Measurements from ENCODE around the gene BIVM.

The BIVM gene

GRCh38 chr13:102788683-102789082, 10.2 kb upstream of the BIVM start:
- no peak for DNase-seq (ENCODE audit: low read depth)

- no peak for DNase-seq (ENCODE audit: low read depth)
Measured at GRCh38 chr13:102792396-102792795, 6.5 kb upstream of the BIVM start.

DNA sequence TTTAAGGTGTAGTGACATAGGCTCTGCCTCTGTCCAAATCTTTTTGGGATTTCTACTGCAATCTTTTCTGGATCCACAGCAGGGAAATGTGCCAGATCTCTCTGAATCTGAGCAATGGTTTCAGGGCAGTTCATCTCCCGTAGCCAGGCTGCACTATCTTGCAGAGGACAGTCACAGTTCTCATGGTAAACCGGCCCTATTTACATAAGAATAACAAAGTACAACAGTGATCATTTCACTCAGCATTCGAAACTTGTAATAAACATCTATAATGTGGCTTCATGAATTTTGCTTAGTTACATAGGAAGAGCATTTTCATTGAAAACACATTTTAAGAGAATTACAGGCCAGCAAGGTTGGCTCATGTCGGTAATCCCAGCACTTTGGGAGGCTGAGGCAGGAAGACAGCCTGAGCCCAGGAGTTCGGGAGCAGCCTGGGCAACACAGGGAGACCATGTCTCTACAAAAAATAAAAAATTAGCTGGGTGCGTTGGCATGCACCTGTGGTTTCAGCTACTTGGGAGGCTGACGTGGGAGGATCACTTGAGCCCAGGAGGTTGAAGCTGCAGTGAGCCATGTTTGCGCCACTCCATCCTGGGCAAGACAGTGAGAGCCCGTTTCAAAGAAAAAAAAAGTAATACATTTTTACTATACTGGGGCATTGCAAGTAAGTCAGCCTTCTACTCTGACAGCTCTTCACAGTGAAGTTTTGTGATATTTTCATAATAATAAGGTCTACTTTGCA, 5.1 kb upstream of the BIVM start:
- no peak for DNase-seq (ENCODE audit: low read depth)

GRCh38 chr13:102799426-102800144, 666 bp downstream of the BIVM start:
- peak; percentile 21 for DNase-seq (ENCODE audit: low read depth)

GRCh38 chr13:102800145-102801041, 1.5 kb downstream of the BIVM start:
- peak; percentile 68 for DNase-seq (ENCODE audit: low read depth)

DNA sequence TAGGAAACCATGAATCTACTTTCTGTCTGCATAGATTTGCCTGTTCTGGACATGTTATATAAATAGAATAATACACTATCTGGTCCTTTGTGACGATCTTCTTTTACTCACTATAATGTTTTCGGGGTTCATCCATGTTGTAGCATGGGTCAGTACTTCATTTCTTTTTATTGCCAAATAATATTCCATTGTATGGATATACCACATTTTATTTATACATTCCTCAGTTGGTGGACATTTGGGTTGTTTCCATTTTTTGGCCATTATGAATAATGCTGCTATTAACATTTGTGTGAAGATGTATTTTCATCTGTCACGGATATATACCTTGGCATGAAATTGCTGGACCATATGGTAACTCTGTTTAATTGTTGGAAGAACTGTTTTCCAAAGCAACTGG, 6.8 kb downstream of the BIVM start:
- no peak for DNase-seq (ENCODE audit: low read depth)

DNA sequence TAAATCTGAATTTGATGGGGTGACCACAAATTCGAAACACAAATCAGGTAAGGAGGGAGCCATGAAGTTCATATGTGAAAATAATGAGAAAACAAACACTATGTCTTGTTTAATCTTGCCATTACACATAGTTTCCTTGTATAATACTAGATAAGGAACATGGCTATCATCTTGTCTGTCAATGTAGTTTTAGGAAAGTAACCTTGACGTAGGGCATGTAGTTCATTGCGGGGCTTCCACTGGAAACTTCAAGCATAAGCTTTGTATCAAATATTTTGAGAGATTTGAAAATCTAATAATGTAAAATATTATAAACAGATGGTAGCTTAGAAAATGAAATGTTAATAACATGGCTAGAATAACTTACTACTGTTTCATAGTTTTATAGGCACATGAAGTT, 8.8 kb downstream of the BIVM start:
- DNase-seq (ENCODE audit: low read depth), result no peak

- DNase-seq (ENCODE audit: low read depth), result peak; percentile 41
Measured at GRCh38 chr13:102812611-102813287, 13.8 kb downstream of the BIVM start.

DNA sequence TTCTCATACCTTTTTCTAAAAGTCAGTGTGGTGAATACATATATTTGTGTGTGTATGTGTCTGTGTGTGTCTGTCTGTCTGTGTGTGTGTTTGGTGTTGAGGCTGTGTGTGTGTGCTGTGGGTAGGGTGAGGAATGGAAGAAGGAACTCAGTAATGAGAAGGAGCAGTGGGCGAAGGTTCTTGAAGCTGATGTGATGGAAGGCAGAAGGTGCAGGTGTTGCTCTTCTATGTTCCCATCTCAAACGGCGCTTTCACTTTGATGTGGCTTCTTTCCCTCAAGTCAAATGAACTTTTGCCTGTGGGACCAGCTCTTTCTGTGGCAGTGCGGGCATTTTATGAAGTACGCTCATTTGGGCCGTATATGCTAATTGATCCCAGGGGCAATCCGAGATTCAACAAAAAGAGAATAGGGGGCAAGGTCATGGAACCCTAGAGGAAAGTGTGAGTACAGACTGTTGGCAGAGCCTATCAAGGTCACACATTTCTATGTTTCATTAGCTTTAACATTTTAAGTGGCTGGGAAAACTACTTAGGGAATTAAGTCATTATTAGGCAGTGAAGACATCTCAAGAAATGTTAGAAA, 15.2 kb downstream of the BIVM start:
- DNase-seq (ENCODE audit: low read depth), result no peak

GRCh38 chr13:102814793-102815192, 15.9 kb downstream of the BIVM start:
- DNase-seq (ENCODE audit: low read depth), result no peak

DNA sequence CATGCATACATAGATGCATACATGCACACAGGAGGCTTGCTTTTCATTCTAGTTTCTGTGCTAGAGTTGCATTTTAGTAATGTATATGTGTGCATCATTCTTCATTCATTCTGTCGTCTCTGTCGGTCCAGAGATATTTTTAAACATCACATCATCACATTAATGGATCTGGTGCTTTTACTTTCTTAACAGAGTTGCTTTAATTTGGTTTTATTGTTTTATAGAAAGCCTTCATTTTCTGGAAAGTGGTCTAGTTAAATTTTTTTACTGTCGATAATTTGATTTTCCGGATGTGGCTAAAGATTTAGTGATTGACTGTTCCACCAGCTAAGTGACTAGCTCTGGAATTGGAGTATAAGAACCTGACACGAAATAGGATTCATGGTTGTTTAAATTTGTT, 16.9 kb downstream of the BIVM start:
- no peak for DNase-seq (ENCODE audit: low read depth)

- DNase-seq (ENCODE audit: low read depth), result no peak
Measured at GRCh38 chr13:102816708-102817107, 17.8 kb downstream of the BIVM start.

- no peak for DNase-seq (ENCODE audit: low read depth)
Measured at GRCh38 chr13:102817241-102817640, 18.3 kb downstream of the BIVM start.

DNA sequence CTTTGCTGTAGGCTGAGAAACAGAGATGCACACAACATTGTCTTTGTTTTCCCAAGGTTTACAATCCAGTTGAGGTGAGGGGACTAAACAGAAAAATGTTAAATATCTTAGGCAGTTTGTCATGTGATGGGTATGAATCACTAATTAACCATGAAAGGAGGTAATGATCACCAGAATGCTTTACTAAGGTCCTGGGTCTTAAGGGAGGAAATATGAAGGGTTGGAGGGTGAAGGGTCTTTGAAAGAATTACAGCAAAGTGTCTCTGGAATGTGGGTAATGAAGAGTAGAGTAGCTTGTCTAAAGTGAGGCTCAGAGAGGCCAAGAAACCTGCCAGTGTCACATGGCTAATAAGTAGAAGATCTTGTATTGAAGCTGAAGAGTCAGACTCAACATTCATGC, 19.0 kb downstream of the BIVM start:
- DNase-seq (ENCODE audit: low read depth), result no peak

DNA sequence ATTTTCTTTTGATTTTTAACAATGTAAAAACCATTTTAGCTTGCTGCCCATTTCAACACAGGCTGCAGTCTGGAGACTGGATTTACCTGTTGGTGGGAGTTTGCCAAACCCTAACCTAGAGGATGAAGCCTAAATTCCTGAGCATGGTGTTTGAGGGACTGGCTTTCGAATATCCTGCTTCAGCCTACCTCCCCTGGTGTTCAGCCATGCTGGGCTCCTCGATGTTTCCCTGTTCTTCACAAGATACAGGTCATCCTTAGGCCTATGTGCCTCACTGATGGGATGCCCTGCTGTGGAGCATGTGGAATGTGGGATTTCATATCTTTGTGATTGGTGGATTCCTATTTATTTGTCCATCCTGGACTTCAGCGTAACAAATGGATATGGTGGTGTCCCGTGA, 26.5 kb downstream of the BIVM start:
- DNase-seq (ENCODE audit: low read depth), result no peak

DNA sequence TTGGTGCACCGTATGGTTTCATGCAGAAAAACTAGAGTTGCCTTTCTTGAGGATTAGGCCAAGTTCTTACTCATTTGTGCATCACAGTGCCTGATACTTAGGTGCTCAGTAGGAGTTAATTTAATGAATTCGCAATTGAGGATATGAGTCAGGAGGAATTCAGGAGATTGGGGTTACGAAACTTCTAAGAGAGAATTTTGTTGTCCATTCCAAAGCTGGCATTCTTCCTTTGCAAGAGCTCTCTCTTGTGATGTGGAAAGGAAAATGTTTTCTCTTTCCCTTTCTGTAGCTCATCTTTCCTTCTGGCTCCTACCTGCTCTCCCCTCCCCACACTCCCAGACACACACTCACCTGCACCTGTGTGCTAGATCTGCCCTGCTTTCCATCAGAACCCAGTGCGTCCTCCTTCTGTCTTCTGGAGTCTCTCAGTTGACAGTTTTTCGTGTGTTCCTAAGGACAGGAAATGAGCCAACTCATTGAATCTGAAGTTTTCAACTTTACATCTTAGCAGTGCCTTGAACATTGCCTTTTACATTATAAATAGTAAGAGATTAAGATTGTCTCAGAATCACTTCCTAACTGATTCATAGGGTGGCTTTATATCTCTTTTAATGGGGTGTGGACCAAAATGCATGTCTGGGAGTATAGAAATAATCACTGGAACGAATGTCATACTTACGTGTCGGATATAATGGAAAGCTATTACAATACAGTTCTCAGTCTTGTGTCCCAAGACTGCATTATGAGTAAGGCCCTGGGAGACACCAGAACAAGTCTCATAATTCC, 27.2 kb downstream of the BIVM start:
- DNase-seq (ENCODE audit: low read depth), result peak; percentile 98

DNA sequence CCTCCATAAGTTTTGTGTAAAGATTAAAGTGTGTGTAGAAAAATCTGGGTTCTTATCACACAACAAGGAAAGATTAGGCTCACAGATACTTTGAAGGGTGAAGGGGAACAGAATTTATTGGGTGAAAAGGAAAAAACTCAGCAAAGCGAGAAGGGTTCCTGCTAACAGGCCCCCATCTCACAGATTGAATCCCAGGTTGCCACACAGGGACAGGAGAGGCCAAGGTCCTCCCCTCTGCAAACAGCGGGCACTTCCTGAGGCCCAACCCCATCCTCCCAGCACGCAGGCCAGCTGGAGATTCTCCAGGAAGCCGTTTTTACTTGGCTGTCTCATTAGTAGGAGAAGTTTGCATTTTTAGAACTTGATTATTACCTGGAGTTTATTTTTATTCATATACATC, 31.7 kb downstream of the BIVM start:
- no peak for DNase-seq (ENCODE audit: low read depth)

DNA sequence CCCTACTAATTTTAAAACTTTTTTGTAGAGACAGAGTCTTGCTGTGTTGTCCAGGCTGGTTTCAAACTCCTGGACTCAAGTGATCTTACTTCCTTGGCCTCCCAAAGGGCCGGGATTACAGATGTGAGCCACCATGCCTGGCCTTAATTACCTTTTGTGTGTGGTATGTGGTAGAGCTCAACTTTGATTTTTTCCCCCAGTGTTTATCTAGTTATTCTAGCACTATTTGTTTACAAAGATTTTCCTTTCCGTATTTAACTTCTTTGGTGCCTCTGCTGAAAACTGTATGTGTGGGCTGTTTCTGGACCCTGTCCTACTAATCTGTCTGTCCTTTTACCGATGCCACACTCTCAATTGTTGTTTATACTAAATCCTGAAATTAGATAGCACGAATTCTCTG, 37.6 kb downstream of the BIVM start:
- DNase-seq (ENCODE audit: low read depth), result no peak

GRCh38 chr13:102838273-102838672, 39.4 kb downstream of the BIVM start:
- DNase-seq (ENCODE audit: low read depth), result peak; percentile 3

DNA sequence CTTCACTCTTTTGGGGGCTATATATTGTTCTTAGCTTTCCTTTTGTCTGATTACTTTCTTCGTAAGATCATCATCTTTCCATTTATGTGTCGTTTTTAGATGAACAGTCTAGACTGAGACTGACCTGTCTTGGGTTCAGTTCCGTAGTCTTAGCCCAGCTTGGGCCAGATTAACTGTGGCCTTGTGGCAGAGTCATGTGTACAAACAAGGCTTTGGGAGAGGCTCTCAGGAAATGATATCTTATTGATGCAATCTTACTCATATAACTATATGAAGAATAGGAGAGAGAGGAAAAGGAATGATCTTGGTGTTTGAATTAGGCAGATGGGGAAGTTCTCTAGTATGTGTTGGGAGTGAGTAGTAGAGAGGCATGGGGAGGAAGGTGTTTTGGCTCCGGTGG, 40.1 kb downstream of the BIVM start:
- peak; percentile 7 for DNase-seq (ENCODE audit: low read depth)

GRCh38 chr13:102839462-102839861, 40.5 kb downstream of the BIVM start:
- peak; percentile 72 for DNase-seq (ENCODE audit: low read depth)
